Measurements from ENCODE around the gene ITGA7. TPM values are rescaled to one million over a fixed set of nuclear protein-coding genes. Genes with fewer than 3 reads are reported as not detected.
A peak's percentile ranks its signal among the peaks of the same experiment; 100 is the strongest.

ITGA7 gene
- total RNA-seq, 1 experiment from 2014 or later: 2.5 TPM

- Histone ChIP-seq H3K36me3 (ENCODE audit: control insufficient read depth, insufficient read depth, low read length) (peaks cover 10% of the 10 kb centered on the region), H3K27me3 (ENCODE audit: control insufficient read depth, insufficient read depth, low read length) (no peaks in the 10 kb centered on the region), H3K4me1 (ENCODE audit: control insufficient read depth, insufficient read depth, low read length) (peaks cover 31% of the 10 kb centered on the region), H3K4me3 (ENCODE audit: low read depth in 2 of 2, low read length in 2 of 2) (peak overlapping the region; percentile 72 to 76), H3K27ac (ENCODE audit: low read length) (peak overlapping the region; percentile 89), H3K9me3 (ENCODE audit: control insufficient read depth, insufficient read depth, low read depth, low read length) (no peaks in the 10 kb centered on the region)
- DNase-seq (ENCODE audit: low read depth, low spot score) (no peak), ATAC-seq (peak; percentile 29)
- CTCF ChIA-PET: no interaction called here
- no peak for TF ChIP-seq SIN3A (IDR thresholded peaks at IDR 0.05; ENCODE audit: borderline replicate concordance, insufficient read depth, low read depth, low read length)
- TF ChIP-seq POLR2AphosphoS5 (IDR thresholded peaks at IDR 0.05; ENCODE audit: low read depth, low read length): no peak
- no peak for TF ChIP-seq REST (IDR thresholded peaks at IDR 0.05; ENCODE audit: insufficient read depth in 1 of 2, low read depth in 2 of 2, low read length in 1 of 2)
- TF ChIP-seq TCF7L2 (IDR thresholded peaks at IDR 0.05; ENCODE audit: low read depth, low read length): no peak
- TF ChIP-seq CTCF (IDR thresholded peaks at IDR 0.05): no peak
- in situ Hi-C loops (cut with HindIII; ENCODE audit: low pct_unique_long_range_greater_than_20kb, low sequenced_read_pairs) (no loop called here), intact Hi-C loops (cut with micrococcal nuclease; ENCODE audit: unreplicated experiment) (loop anchor here (5.0 to 10.0 kb wide), 2 partner anchors 199 to 534 kb away; partner anchors contain the start of gene PYM1)
- BruUV-seq (replicated peaks): no TSS peak
- POLR2A ChIA-PET: interaction anchor here (0.7 kb wide), 1 partner anchor 12 kb away, joined by 3 read pairs; the partner anchor contains the start of gene BLOC1S1
Measured at GRCh38 chr12:55728186-55728938, 20.7 kb upstream of the ITGA7 start.

- CTCF ChIA-PET: no interaction called here
- no peak for TF ChIP-seq POLR2AphosphoS5 (IDR thresholded peaks at IDR 0.05; ENCODE audit: low read depth, low read length)
- no peak for TF ChIP-seq REST (IDR thresholded peaks at IDR 0.05; ENCODE audit: insufficient read depth in 1 of 2, low read depth in 2 of 2, low read length in 1 of 2)
- TF ChIP-seq SIN3A (IDR thresholded peaks at IDR 0.05; ENCODE audit: borderline replicate concordance, insufficient read depth, low read depth, low read length): no peak
- TF ChIP-seq CTCF (IDR thresholded peaks at IDR 0.05): no peak
- TF ChIP-seq TCF7L2 (IDR thresholded peaks at IDR 0.05; ENCODE audit: low read depth, low read length): no peak
- DNase-seq (ENCODE audit: low read depth, low spot score): no peak
Measured at GRCh38 chr12:55727643-55728185, 20.0 kb upstream of the ITGA7 start.

More at GRCh38 chr12:55727643-55728185, 20.0 kb upstream of the ITGA7 start:
- peaks cover 10% of the 10 kb centered on the region for H3K36me3 ChIP-seq (ENCODE audit: control insufficient read depth, insufficient read depth, low read length)
- no peak for ATAC-seq
- H3K4me1 ChIP-seq (ENCODE audit: control insufficient read depth, insufficient read depth, low read length): peaks cover 31% of the 10 kb centered on the region
- intact Hi-C loops (cut with micrococcal nuclease; ENCODE audit: unreplicated experiment): loop anchor here (5.0 to 10.0 kb wide), 2 partner anchors 200 to 533 kb away; partner anchors contain the start of gene PYM1
- no peaks in the 10 kb centered on the region for H3K9me3 ChIP-seq (ENCODE audit: control insufficient read depth, insufficient read depth, low read depth, low read length)
- POLR2A ChIA-PET: no interaction called here
- peak overlapping the region; percentile 89 for H3K27ac ChIP-seq (ENCODE audit: low read length)
- BruUV-seq (replicated peaks): no TSS peak
- in situ Hi-C loops (cut with HindIII; ENCODE audit: low pct_unique_long_range_greater_than_20kb, low sequenced_read_pairs): no loop called here
- H3K27me3 ChIP-seq (ENCODE audit: control insufficient read depth, insufficient read depth, low read length): no peaks in the 10 kb centered on the region
- peak overlapping the region; percentile 72 to 76 for H3K4me3 ChIP-seq (ENCODE audit: low read depth in 2 of 2, low read length in 2 of 2)

Data from Panc1 (cell line).